ENCODE results near the gene LAMC3. TPM values are rescaled to one million over a fixed set of nuclear protein-coding genes. Genes with fewer than 3 reads are reported as not detected.
A peak's percentile ranks its signal among the peaks of the same experiment; 100 is the strongest.

Gene LAMC3
- total RNA-seq, 1 donor, result not detected

GRCh38 chr9:131043646-131044045 is 34.7 kb downstream of the LAMC3 start:
- peak; percentile 1 for DNase-seq (ENCODE audit: insufficient read length, low spot score, missing footprints)
- Histone ChIP-seq H2AFZ (ENCODE audit: low read length) (no peak overlapping the region), H3K4me1 (ENCODE audit: insufficient read depth, low read length) (no peaks in the 10 kb centered on the region), H3K4me3 (ENCODE audit: insufficient read depth, low read length) (no peak overlapping the region), H3K4me2 (ENCODE audit: insufficient read depth, low read length) (no peak overlapping the region), H3K9me3 (ENCODE audit: low read depth, low read length) (no peaks in the 10 kb centered on the region), H3K36me3 (ENCODE audit: insufficient read depth, low read length) (no peaks in the 10 kb centered on the region), H3K27me3 (ENCODE audit: insufficient read depth, low read length) (peaks cover 4% of the 10 kb centered on the region), H3K27ac (ENCODE audit: low read depth, low read length) (no peak overlapping the region), H3K79me2 (ENCODE audit: insufficient read depth, low read length) (no peaks in the 10 kb centered on the region), H4K20me1 (ENCODE audit: insufficient read depth, low read length) (no peaks in the 10 kb centered on the region)
- TF ChIP-seq CTCF (IDR thresholded peaks at IDR 0.05; ENCODE audit: extremely low read depth, low read depth, low read length), result no peak

- Histone ChIP-seq H2AFZ (ENCODE audit: low read length) (no peak overlapping the region), H4K20me1 (ENCODE audit: insufficient read depth, low read length) (no peaks in the 10 kb centered on the region), H3K27ac (ENCODE audit: low read depth, low read length) (no peak overlapping the region), H3K27me3 (ENCODE audit: insufficient read depth, low read length) (peaks cover 9% of the 10 kb centered on the region), H3K4me1 (ENCODE audit: insufficient read depth, low read length) (no peaks in the 10 kb centered on the region), H3K4me3 (ENCODE audit: insufficient read depth, low read length) (no peak overlapping the region), H3K9me3 (ENCODE audit: low read depth, low read length) (no peaks in the 10 kb centered on the region), H3K36me3 (ENCODE audit: insufficient read depth, low read length) (no peaks in the 10 kb centered on the region), H3K79me2 (ENCODE audit: insufficient read depth, low read length) (no peaks in the 10 kb centered on the region), H3K4me2 (ENCODE audit: insufficient read depth, low read length) (no peak overlapping the region)
- peak; percentile 49 for DNase-seq (ENCODE audit: insufficient read length, low spot score, missing footprints)
- TF ChIP-seq CTCF (IDR thresholded peaks at IDR 0.05; ENCODE audit: extremely low read depth, low read depth, low read length), result no peak
These were observed 36.5 kb downstream of the LAMC3 start for GRCh38 chr9:131045300-131046092.

DNA sequence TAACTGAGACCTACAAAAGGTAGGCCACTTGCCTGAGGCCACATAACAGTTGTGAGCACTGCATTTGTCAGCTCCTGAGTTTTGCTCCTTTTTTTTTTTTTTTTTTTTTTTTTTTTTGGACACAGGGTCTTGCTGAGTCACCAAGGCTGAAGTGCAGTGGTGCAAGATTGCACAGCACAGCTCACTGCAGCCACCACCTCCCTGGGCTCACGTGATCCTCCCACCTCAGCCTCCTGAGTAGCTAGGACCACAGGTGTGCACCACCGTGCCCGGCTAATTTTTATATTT is 37.1 kb downstream of the LAMC3 start:
- no peak overlapping the region for H3K4me3 ChIP-seq (ENCODE audit: insufficient read depth, low read length)
- no peak overlapping the region for H2AFZ ChIP-seq (ENCODE audit: low read length)
- no peak for TF ChIP-seq CTCF (IDR thresholded peaks at IDR 0.05; ENCODE audit: extremely low read depth, low read depth, low read length)

GRCh38 chr9:131046581-131047202 is 37.7 kb downstream of the LAMC3 start:
- Histone ChIP-seq H2AFZ (ENCODE audit: low read length) (peak overlapping the region; percentile 76), H3K9me3 (ENCODE audit: low read depth, low read length) (no peaks in the 10 kb centered on the region), H3K79me2 (ENCODE audit: insufficient read depth, low read length) (no peaks in the 10 kb centered on the region), H3K4me2 (ENCODE audit: insufficient read depth, low read length) (peak overlapping the region; percentile 74), H3K27me3 (ENCODE audit: insufficient read depth, low read length) (peaks cover 8% of the 10 kb centered on the region), H3K36me3 (ENCODE audit: insufficient read depth, low read length) (no peaks in the 10 kb centered on the region), H4K20me1 (ENCODE audit: insufficient read depth, low read length) (no peaks in the 10 kb centered on the region), H3K4me3 (ENCODE audit: insufficient read depth, low read length) (peak overlapping the region; percentile 41), H3K27ac (ENCODE audit: low read depth, low read length) (no peak overlapping the region), H3K4me1 (ENCODE audit: insufficient read depth, low read length) (no peaks in the 10 kb centered on the region)
- peak; percentile 84 for TF ChIP-seq CTCF (IDR thresholded peaks at IDR 0.05; ENCODE audit: extremely low read depth, low read depth, low read length)
- DNase-seq (ENCODE audit: insufficient read length, low spot score, missing footprints), result peak; percentile 95

More for the DNA sequence above, 37.1 kb downstream of the LAMC3 start:
- H3K79me2 ChIP-seq (ENCODE audit: insufficient read depth, low read length), result no peaks in the 10 kb centered on the region
- peak; percentile 34 for DNase-seq (ENCODE audit: insufficient read length, low spot score, missing footprints)
- H3K36me3 ChIP-seq (ENCODE audit: insufficient read depth, low read length), result no peaks in the 10 kb centered on the region
- H3K27me3 ChIP-seq (ENCODE audit: insufficient read depth, low read length), result peaks cover 9% of the 10 kb centered on the region
- H3K4me2 ChIP-seq (ENCODE audit: insufficient read depth, low read length), result no peak overlapping the region
- no peaks in the 10 kb centered on the region for H3K9me3 ChIP-seq (ENCODE audit: low read depth, low read length)
- no peaks in the 10 kb centered on the region for H3K4me1 ChIP-seq (ENCODE audit: insufficient read depth, low read length)
- H3K27ac ChIP-seq (ENCODE audit: low read depth, low read length), result no peak overlapping the region
- no peaks in the 10 kb centered on the region for H4K20me1 ChIP-seq (ENCODE audit: insufficient read depth, low read length)
